Endodermal cell (in vitro differentiated cells): ENCODE data around the gene SMG6. TPM values are rescaled to one million over a fixed set of nuclear protein-coding genes. Genes with fewer than 3 reads are reported as not detected.

Experiments used
- DNase-seq: peaks from one replicate; pipeline ENCODE4 v3.0.0-alpha.2; 2017
- H3K27ac ChIP-seq: 2 replicates; pipeline ENCODE4 v1.5.1; 2013; ENCODE audit warnings: mild to moderate bottlenecking, low read depth, low read length, moderate library complexity
- H3K27me3 ChIP-seq: 2 replicates; pipeline ENCODE4 v1.6.1; 2013; ENCODE audit warnings: mild to moderate bottlenecking, low read length, moderate library complexity; ENCODE audit not compliant: insufficient read depth, control insufficient read depth, poor library complexity, severe bottlenecking
- H3K36me3 ChIP-seq: 2 replicates; pipeline ENCODE4 v1.7.0; 2013; ENCODE audit warnings: mild to moderate bottlenecking, low read length, moderate library complexity; ENCODE audit not compliant: control insufficient read depth, insufficient read depth
- H3K4me1 ChIP-seq: one replicate; pipeline ENCODE4 v1.7.0; 2013; ENCODE audit warnings: low read length; ENCODE audit not compliant: control insufficient read depth, insufficient read depth
- H3K4me3 ChIP-seq: 2 replicates; pipeline ENCODE4 v1.5.1; 2013; ENCODE audit warnings: mild to moderate bottlenecking, low read length, moderate library complexity
- H3K9ac ChIP-seq: 2 replicates; pipeline ENCODE4 v1.6.1; 2013; ENCODE audit warnings: mild to moderate bottlenecking, low read length, moderate library complexity; ENCODE audit not compliant: poor library complexity, severe bottlenecking; ENCODE audit errors: extremely low read depth
- H3K9me3 ChIP-seq: 2 replicates; pipeline ENCODE4 v1.6.1; 2013; ENCODE audit warnings: mild to moderate bottlenecking, low read length, moderate library complexity; ENCODE audit not compliant: control insufficient read depth
- H3K27ac Mint-ChIP-seq: 2 replicates; pipeline ENCODE4 v1.8.0; 2020; ENCODE audit warnings: mixed read lengths
- H3K27me3 Mint-ChIP-seq: 2 replicates; pipeline ENCODE4 v1.8.0; 2021; ENCODE audit warnings: mild to moderate bottlenecking, mixed read lengths; ENCODE audit not compliant: insufficient read depth
- H3K36me3 Mint-ChIP-seq: 2 replicates; pipeline ENCODE4 v1.8.0; 2020; ENCODE audit warnings: low read depth, mixed read lengths
- H3K4me1 Mint-ChIP-seq: 2 replicates; pipeline ENCODE4 v1.8.0; 2020; ENCODE audit warnings: mixed read lengths
- H3K4me3 Mint-ChIP-seq: 2 replicates; pipeline ENCODE4 v1.8.0; 2020; ENCODE audit warnings: mild to moderate bottlenecking, moderate library complexity, mixed read lengths
- H3K9me3 Mint-ChIP-seq: 2 replicates; pipeline ENCODE4 v1.8.0; 2020; ENCODE audit warnings: mild to moderate bottlenecking, mixed read lengths
- WGBS, 2 experiments: methylation state at CpG; one replicate each; pipeline versions ENCODE4 v1.1.5 to v1.1.7; 2013; ENCODE audit warnings: missing lambda C conversion rate in 2 of 2, mixed read lengths in 1 of 2; ENCODE audit not compliant: insufficient coverage in 1 of 2, insufficient read length in 1 of 2; 5-methylcytosine and 5-hydroxymethylcytosine counted together
- total RNA-seq, 2 donors: library from RNA; stranded (reverse); fragmentation: NEBNext Ultra II Directional in 1 of 2; extraction: Animal tissue kit (Norgen Biotek cat#: 25700) in 1 of 2; gene quantifications; 2 replicates in 1 of 2; 3 replicates in 1 of 2; pipeline ENCODE4 v1.2.1, GENCODE V29; 2021
- TF ChIP-seq, protein P1 (sequence below): fragments of 200-600 bp; sonication (generic); conservative IDR thresholded peaks from 2 replicates; pipeline ENCODE4 v1.5.0; 2021; ENCODE audit warnings: antibody characterized with exemption, mild to moderate bottlenecking

SMG6 gene
- total RNA-seq, 2 donors from 2014 or later: 44.3 to 56.7 TPM

- no peak for DNase-seq
- Histone ChIP-seq H3K9me3 (no peaks in the 10 kb centered on the region), H3K27me3 (peaks cover 20% of the 10 kb centered on the region), H3K27ac (no peak overlapping the region), H3K36me3 (peaks cover 29% of the 10 kb centered on the region), H3K4me3 (peak overlapping the region; percentile 50), H3K4me1 (peaks cover 8% of the 10 kb centered on the region), H3K9ac (no peak overlapping the region)
- H3K27me3 Mint-ChIP-seq: peaks cover 55% of the 10 kb centered on the region
- no peak overlapping the region for H3K27ac Mint-ChIP-seq
- H3K9me3 Mint-ChIP-seq: peaks cover 1% of the 10 kb centered on the region
- 87 to 89% methylated on average over 6 of the region's 6 CpGs for WGBS, 2 experiments
- no peak overlapping the region for H3K4me3 Mint-ChIP-seq
- peaks cover 23% of the 10 kb centered on the region for H3K4me1 Mint-ChIP-seq
- peaks cover 16% of the 10 kb centered on the region for H3K36me3 Mint-ChIP-seq
- TF ChIP-seq, protein P1, sequence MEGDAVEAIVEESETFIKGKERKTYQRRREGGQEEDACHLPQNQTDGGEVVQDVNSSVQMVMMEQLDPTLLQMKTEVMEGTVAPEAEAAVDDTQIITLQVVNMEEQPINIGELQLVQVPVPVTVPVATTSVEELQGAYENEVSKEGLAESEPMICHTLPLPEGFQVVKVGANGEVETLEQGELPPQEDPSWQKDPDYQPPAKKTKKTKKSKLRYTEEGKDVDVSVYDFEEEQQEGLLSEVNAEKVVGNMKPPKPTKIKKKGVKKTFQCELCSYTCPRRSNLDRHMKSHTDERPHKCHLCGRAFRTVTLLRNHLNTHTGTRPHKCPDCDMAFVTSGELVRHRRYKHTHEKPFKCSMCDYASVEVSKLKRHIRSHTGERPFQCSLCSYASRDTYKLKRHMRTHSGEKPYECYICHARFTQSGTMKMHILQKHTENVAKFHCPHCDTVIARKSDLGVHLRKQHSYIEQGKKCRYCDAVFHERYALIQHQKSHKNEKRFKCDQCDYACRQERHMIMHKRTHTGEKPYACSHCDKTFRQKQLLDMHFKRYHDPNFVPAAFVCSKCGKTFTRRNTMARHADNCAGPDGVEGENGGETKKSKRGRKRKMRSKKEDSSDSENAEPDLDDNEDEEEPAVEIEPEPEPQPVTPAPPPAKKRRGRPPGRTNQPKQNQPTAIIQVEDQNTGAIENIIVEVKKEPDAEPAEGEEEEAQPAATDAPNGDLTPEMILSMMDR: no peak
Observed at GRCh38 chr17:2047590-2047989, 256.0 kb downstream of the SMG6 start.

GRCh38 chr17:2044263-2044894, 259.2 kb downstream of the SMG6 start:
- Histone ChIP-seq H3K4me3 (no peak overlapping the region), H3K27me3 (no peaks in the 10 kb centered on the region), H3K36me3 (peaks cover 46% of the 10 kb centered on the region), H3K9ac (no peak overlapping the region), H3K27ac (no peak overlapping the region), H3K4me1 (peaks cover 9% of the 10 kb centered on the region), H3K9me3 (no peaks in the 10 kb centered on the region)
- no peak for DNase-seq
- Mint-ChIP-seq H3K4me1 (peaks cover 30% of the 10 kb centered on the region), H3K27me3 (peaks cover 39% of the 10 kb centered on the region), H3K9me3 (no peaks in the 10 kb centered on the region), H3K27ac (no peak overlapping the region), H3K36me3 (peaks cover 19% of the 10 kb centered on the region), H3K4me3 (no peak overlapping the region)
- 96 to 100% methylated on average over 2 to 4 of the region's 5 CpGs for WGBS, 2 experiments
- TF ChIP-seq, protein P1: no peak

DNA sequence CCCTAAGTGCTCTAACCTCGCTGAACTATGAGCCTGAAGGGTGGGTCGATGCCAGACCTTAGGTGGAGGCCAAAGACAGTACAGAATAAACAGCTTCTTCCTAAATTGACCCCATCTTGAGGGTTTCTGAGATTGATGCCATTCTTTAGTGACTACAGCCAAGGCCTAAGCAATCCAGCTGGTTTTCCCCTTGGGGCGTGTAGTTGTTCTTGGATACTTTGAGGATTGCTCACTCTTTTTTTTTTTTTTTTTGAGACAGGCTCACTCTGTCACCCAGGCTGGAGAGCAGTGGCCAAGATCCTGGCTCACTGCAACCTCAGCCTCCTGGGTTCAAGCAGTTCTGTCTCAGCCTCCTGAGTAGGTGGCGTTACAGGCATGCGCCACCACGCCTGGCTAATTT, 259.8 kb downstream of the SMG6 start:
- peaks cover 20% of the 10 kb centered on the region for H3K36me3 Mint-ChIP-seq
- H3K27me3 Mint-ChIP-seq: peaks cover 34% of the 10 kb centered on the region
- Histone ChIP-seq H3K27ac (no peak overlapping the region), H3K27me3 (no peaks in the 10 kb centered on the region), H3K9me3 (no peaks in the 10 kb centered on the region), H3K36me3 (peaks cover 46% of the 10 kb centered on the region), H3K4me3 (no peak overlapping the region), H3K9ac (no peak overlapping the region), H3K4me1 (peaks cover 9% of the 10 kb centered on the region)
- no peaks in the 10 kb centered on the region for H3K9me3 Mint-ChIP-seq
- WGBS, 2 experiments: 95 to 98% methylated on average over 6 of the region's 6 CpGs
- TF ChIP-seq, protein P1: no peak
- no peak for DNase-seq
- H3K4me3 Mint-ChIP-seq: peak overlapping the region; percentile 84
- peaks cover 25% of the 10 kb centered on the region for H3K4me1 Mint-ChIP-seq
- H3K27ac Mint-ChIP-seq: no peak overlapping the region
